Suprapubic skin (tissue), 3 donors: Measurements from ENCODE around the gene HSP90AB1.

Experiments
- EP300 ChIP-seq: sonication (generic); formaldehyde crosslinking; IDR thresholded peaks from one replicate; pipeline ENCODE4 v1.6.1; 2017; ENCODE audit warnings: antibody characterized with exemption
- TF ChIP-seq, protein P1 (sequence below), 2 donors: fragments of 200-600 bp in 1 of 2; fragments of 450-650 bp in 1 of 2; sonication (generic) in 1 of 2; IDR thresholded peaks; one replicate each; pipeline ENCODE4 v1.5.1; 2016 to 2019; ENCODE audit warnings: antibody characterized with exemption in 2 of 2, mild to moderate bottlenecking in 1 of 2, moderate library complexity in 1 of 2

DNA sequence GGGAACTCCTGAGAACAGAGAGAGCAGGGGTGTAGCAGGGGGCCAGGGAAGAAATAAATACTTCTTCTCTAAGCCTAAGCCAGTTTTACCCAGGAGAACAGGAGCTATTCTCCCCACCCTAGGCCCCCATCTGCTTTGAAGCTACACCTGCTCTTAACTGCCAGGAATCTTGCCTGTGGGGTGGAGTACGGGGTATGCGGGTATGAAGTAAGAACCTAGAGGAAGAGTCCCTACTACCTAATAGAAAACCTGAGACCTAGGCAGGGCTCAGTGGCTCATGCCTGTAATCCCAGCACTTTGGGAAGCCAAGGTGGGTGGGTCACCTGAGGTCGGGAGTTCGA lies 22.0 kb upstream of the HSP90AB1 start:
- no peak for TF ChIP-seq EP300
- TF ChIP-seq, protein P1, sequence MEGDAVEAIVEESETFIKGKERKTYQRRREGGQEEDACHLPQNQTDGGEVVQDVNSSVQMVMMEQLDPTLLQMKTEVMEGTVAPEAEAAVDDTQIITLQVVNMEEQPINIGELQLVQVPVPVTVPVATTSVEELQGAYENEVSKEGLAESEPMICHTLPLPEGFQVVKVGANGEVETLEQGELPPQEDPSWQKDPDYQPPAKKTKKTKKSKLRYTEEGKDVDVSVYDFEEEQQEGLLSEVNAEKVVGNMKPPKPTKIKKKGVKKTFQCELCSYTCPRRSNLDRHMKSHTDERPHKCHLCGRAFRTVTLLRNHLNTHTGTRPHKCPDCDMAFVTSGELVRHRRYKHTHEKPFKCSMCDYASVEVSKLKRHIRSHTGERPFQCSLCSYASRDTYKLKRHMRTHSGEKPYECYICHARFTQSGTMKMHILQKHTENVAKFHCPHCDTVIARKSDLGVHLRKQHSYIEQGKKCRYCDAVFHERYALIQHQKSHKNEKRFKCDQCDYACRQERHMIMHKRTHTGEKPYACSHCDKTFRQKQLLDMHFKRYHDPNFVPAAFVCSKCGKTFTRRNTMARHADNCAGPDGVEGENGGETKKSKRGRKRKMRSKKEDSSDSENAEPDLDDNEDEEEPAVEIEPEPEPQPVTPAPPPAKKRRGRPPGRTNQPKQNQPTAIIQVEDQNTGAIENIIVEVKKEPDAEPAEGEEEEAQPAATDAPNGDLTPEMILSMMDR (IDR thresholded peaks at IDR 0.05): no peak
